Ascending aorta (tissue), 2 donors: ENCODE measurements around the gene FAM25A. TPM values are rescaled to one million over a fixed set of nuclear protein-coding genes. Genes with fewer than 3 reads are reported as not detected.
"Not testable (repeated sequence)": the region's sequence is repeated elsewhere in the genome, so short reads cannot be mapped to it uniquely, and the experiment has no call there.

Source experiments
- DNase-seq, 2 donors: peaks; one replicate each; pipeline ENCODE4 v3.0.0-alpha.2; 2019; ENCODE audit warnings: low spot score in 2 of 2
- H3K27ac ChIP-seq, 2 donors: fragments of 200-600 bp; sonication (generic); one replicate each; pipeline ENCODE4 v1.5.1; 2016 to 2017; ENCODE audit warnings: mild to moderate bottlenecking in 1 of 2
- H3K27me3 ChIP-seq: fragments of 200-600 bp; sonication (generic); one replicate; pipeline ENCODE4 v1.5.1; 2017
- H3K36me3 ChIP-seq, 2 donors: fragments of 200-600 bp; sonication (generic); one replicate each; pipeline ENCODE4 v1.5.1; 2016
- H3K4me1 ChIP-seq, 2 donors: fragments of 200-600 bp; sonication (generic); one replicate each; pipeline ENCODE4 v1.5.1; 2016 to 2017; ENCODE audit warnings: mild to moderate bottlenecking in 1 of 2
- H3K4me3 ChIP-seq, 2 donors: fragments of 200-600 bp; sonication (generic); one replicate each; pipeline ENCODE4 v1.5.1; 2016 to 2017; ENCODE audit warnings: mild to moderate bottlenecking in 1 of 2
- H3K9me3 ChIP-seq, 2 donors: fragments of 200-600 bp; sonication (generic); one replicate each; pipeline ENCODE4 v1.5.1; 2016
- intact Hi-C: fragments of 100-400 bp; cut with DNase I; formaldehyde crosslinking; loops from one replicate; pipeline ENCODE4 v1.15.1; 2023
- total RNA-seq: library from RNA; depleted of rRNA; stranded (reverse); fragments of >200 nt; gene quantifications from one replicate; pipeline ENCODE4 v1.1.0, GENCODE V29; 2016
- TF ChIP-seq, protein P1 (sequence below), 3 experiments: fragments of 200-600 bp in 2 of 3; fragments of 450-650 bp in 1 of 3; sonication (generic) in 2 of 3; IDR thresholded peaks; one replicate each; pipeline ENCODE4 v1.5.1; 2016 to 2019; ENCODE audit warnings: antibody characterized with exemption in 3 of 3, mild to moderate bottlenecking in 1 of 3, moderate library complexity in 1 of 3

Gene FAM25A
- total RNA-seq, 1 donor from 2014 or later, result not detected

DNA sequence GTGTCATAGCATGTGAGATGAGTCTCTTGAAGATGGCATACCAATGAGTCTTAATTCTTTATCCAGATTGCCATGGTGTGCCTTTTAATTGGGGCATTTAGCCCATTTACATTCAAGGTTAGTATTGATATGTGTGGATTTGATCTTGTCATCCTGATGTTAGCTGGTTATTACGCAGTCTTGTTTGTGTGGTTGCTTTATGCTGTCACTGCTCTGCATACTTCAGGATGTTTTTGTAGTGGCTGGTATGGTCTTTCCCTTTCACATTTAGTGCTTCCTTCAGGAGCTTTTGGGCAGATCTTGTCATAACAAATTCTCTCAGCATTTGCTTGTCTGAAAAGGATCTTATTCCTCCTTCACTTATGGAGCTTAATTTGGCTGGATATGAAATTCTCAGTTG lies 16.5 kb downstream of the FAM25A start:
- intact Hi-C loops, result no loop called here
- H3K4me3 ChIP-seq, result no peak overlapping the region
- H3K27me3 ChIP-seq, result no peaks in the 10 kb centered on the region
- no peaks in the 10 kb centered on the region for H3K4me1 ChIP-seq
- DNase-seq, result no peak
- TF ChIP-seq, protein P1, sequence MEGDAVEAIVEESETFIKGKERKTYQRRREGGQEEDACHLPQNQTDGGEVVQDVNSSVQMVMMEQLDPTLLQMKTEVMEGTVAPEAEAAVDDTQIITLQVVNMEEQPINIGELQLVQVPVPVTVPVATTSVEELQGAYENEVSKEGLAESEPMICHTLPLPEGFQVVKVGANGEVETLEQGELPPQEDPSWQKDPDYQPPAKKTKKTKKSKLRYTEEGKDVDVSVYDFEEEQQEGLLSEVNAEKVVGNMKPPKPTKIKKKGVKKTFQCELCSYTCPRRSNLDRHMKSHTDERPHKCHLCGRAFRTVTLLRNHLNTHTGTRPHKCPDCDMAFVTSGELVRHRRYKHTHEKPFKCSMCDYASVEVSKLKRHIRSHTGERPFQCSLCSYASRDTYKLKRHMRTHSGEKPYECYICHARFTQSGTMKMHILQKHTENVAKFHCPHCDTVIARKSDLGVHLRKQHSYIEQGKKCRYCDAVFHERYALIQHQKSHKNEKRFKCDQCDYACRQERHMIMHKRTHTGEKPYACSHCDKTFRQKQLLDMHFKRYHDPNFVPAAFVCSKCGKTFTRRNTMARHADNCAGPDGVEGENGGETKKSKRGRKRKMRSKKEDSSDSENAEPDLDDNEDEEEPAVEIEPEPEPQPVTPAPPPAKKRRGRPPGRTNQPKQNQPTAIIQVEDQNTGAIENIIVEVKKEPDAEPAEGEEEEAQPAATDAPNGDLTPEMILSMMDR (IDR thresholded peaks at IDR 0.05), result no peak
- no peak overlapping the region for H3K27ac ChIP-seq
- no peaks in the 10 kb centered on the region for H3K9me3 ChIP-seq
- H3K36me3 ChIP-seq, result no peaks in the 10 kb centered on the region

DNA sequence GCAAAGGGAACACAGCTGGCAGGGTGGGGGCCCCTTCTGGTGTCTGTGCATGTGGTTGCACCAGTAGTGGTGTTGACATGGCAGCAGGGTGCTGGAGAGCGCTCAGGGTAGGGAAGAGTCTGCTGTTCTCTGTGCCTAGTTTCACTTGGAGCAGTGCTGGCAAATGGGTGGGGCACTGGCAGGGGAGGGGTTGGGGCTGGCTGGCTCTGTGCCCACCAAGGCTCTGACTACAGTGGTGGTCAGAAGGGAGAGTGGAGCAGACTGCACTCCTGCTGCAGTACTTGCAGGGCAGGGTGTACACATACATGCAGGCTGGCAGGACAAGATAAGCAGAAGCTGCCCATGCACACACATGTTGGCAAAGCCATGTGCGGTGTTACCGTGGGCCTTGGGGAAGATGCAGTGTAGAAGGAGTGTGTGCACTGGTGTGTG lies 18.2 kb downstream of the FAM25A start:
- TF ChIP-seq, protein P1 (IDR thresholded peaks at IDR 0.05), result no peak
- Histone ChIP-seq H3K4me3 (no peak overlapping the region), H3K27ac (no peak overlapping the region), H3K27me3 (no peaks in the 10 kb centered on the region), H3K36me3 (peaks cover 0 to under 1% of the 10 kb centered on the region in 2 donors), H3K9me3 (no peaks in the 10 kb centered on the region), H3K4me1 (no peaks in the 10 kb centered on the region)
- intact Hi-C loops, result no loop called here
- DNase-seq, result no peak

DNA sequence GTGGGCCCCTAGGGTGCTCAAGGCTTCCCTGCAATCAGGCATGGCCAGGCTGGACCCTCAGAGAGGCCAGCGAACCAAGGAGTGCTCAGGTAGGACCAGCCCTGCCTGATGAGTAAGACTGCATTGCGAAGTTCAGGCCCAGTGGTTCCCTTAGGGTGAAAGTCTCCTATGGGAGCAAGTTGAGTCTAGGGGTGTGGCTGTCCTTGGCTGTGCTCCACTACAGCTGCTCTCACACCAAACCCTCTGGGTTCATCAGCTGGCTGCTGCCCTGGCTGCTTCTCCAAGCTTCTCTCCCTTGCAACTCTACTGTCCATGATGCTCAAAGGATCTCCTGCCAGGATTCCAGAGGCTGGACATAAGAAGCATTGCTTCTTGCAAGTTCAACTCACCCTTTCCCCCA lies 18.7 kb downstream of the FAM25A start:
- TF ChIP-seq, protein P1 (IDR thresholded peaks at IDR 0.05), result no peak
- Histone ChIP-seq H3K36me3 (peaks cover 0 to 5% of the 10 kb centered on the region in 2 donors), H3K27me3 (no peaks in the 10 kb centered on the region), H3K27ac (no peak overlapping the region), H3K4me3 (no peak overlapping the region), H3K4me1 (no peaks in the 10 kb centered on the region), H3K9me3 (no peaks in the 10 kb centered on the region)
- DNase-seq, result no peak
- intact Hi-C loops, result no loop called here

DNA sequence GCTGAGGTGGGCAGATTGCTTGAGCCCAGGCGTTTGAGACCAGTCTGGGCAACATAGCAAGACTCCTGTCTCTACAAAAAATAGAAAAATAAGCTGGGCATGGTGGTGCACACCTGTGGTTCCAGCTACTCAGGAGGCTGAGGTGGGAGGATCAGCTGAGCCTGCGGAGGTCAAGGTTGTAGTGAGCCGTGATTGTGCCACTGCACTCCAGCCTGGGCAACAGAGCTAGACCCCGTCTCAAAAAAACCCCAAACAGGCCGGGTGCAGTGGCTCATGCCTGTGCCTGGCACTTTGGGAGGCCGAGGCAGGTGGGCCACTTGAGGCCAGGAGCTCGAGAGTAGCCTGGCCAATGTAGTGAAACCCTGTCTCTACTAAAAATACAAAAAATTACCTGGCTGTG lies 23.5 kb downstream of the FAM25A start:
- intact Hi-C loops, result not testable (repeated sequence)

DNA sequence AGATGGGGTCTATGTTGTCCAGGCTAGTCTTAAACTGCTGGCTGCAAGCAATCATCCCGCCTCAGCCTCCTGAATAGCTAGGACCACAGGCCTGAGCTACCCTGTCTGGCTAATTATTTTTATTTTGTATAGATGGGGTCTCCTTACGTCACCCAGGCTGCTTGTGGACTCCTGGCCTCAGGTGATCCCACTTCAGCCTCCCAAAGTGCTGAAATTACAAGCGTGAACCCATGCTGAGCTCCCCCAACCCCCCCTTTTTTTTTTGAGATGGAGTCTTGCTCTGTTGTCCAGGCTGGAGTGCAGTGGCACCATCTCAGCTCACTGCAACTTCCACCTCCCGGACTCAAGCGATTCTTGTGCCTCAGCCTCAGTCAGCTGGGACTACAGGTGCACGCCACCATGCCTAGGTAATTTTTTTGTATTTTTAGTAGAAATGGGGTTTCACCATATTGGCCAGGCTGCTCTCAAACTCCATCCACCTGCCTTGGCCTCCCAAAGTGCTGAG lies 25.4 kb downstream of the FAM25A start:
- intact Hi-C loops, result no loop called here
- TF ChIP-seq, protein P1 (IDR thresholded peaks at IDR 0.05), result no peak
- Histone ChIP-seq H3K9me3 (no peaks in the 10 kb centered on the region), H3K27me3 (no peaks in the 10 kb centered on the region), H3K4me1 (no peaks in the 10 kb centered on the region), H3K27ac (no peak overlapping the region), H3K36me3 (peaks cover 26 to 45% of the 10 kb centered on the region in 2 donors), H3K4me3 (no peak overlapping the region)
- DNase-seq, result no peak

More for the DNA sequence above, 23.5 kb downstream of the FAM25A start:
- not testable (repeated sequence) for H3K9me3 ChIP-seq, H3K27ac ChIP-seq, H3K4me3 ChIP-seq, H3K27me3 ChIP-seq, DNase-seq, H3K4me1 ChIP-seq
- peaks cover 13 to 29% of the 10 kb centered on the region in 2 donors for H3K36me3 ChIP-seq

DNA sequence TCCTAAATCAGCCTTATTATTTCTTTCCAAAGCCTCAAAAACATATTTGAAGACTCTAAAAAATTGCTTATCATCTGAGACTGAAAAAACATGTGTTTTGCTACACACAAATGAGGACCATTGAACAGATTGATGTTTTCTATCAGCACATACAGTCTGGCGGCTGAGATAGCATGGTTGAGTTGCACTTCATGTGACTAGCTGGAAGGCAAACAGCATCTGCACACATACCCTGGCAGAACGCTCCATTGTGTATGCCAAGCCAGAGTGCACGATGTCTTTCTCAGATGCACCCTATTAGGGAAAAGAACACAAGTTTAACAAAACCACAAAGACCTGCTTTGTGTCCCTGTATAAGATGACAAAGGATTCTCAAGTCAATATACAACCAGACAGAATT lies 33.0 kb downstream of the FAM25A start:
- H3K27ac ChIP-seq, result no peak overlapping the region

More for the DNA sequence above, 33.0 kb downstream of the FAM25A start:
- no peak for DNase-seq
- H3K4me1 ChIP-seq, result no peaks in the 10 kb centered on the region
- intact Hi-C loops, result no loop called here
- TF ChIP-seq, protein P1 (IDR thresholded peaks at IDR 0.05), result no peak
- peaks cover 79 to 85% of the 10 kb centered on the region in 2 donors for H3K36me3 ChIP-seq
- no peaks in the 10 kb centered on the region for H3K27me3 ChIP-seq
- H3K4me3 ChIP-seq, result no peak overlapping the region
- H3K9me3 ChIP-seq, result no peaks in the 10 kb centered on the region
